GM21723 (cell line): Measurements from ENCODE around the gene VAV2.

Experiments
- ATAC-seq: cut with Tn5 transposase; IDR thresholded peaks from one replicate; pipeline ENCODE4 v1.9.1; 2021; ENCODE audit warnings: mild to moderate bottlenecking, moderate library complexity; ENCODE audit not compliant: unreplicated experiment

VAV2 gene

DNA sequence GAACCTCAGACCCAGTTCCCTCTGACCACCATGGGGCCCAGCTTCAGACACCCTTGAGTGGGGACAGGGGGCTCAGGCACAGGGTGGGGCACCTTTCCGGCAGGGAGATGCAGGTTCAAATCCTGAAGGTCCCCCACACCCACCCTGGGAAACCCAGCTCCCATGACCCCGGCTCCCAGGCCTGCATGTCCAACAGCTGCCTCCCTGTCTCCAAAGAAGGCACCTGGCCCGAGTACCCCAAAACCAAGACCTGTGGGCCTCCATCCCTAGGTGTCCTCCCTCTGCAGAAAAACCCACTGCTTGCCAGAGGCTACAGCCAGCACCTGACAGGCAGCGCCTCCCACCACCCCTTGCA lies 38.5 kb downstream of the VAV2 start:
- no peak for ATAC-seq

DNA sequence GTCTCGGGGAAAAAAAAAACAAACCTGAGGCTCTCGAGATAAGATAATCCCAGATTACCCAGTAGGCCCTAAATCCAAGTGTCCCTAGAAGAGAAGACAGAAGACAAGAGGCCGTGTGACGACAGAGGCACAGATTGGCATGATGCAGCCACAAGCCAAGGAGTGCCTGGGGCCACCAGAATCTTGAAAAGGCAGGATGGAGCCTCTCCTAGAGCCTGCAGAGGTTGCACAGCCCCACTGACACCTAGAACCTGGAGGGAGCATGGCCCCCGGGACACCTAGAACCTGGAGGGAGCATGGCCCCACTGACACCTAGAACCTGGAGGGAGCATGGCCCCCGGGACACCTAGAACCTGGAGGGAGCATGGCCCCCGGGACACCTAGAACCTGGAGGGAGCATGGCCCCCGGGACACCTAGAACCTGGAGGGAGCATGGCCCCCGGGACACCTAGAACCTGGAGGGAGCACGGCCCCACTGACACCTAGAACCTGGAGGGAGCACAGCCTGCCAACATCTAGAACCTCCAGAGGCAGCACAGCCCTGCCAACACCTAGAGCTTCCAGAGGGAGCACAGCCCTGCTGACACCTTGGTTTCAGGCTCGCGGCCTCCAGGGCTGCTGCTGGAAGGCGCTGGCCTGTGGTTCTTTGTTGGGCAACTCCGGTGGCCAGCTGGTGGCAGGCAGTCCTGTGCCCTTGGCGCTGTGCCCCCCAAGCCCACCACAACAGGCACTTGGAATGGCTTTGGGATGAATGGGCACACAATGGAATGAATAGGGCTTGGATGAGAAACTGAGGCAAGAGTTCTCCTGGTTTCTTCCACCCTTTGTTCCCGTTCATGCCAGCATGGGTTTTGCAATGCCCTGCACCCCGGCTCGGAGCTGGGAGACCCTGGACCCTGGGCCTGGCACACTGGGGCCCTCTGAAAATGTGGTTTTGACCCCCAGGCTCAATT lies 39.2 kb downstream of the VAV2 start:
- ATAC-seq: no peak

DNA sequence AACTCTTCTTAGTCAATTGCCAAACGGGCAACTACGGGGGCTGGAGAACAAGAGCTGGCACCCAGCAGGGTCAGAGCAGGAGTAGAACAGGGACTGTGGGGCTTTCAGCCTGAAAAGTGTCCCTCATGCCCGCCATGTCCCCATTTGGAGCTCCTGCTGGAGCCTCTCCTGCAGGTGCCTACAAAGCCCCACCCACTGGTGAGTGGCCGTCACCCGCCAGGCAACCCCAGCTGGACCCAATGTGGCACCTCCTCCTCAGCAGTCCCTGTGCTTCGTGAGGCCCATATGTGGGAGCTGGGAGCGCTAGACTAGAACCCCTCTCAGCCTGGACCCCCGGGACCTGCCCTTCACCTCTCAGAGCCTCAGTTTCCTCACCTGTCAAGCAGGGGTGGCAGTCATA lies 40.9 kb downstream of the VAV2 start:
- ATAC-seq: no peak

DNA sequence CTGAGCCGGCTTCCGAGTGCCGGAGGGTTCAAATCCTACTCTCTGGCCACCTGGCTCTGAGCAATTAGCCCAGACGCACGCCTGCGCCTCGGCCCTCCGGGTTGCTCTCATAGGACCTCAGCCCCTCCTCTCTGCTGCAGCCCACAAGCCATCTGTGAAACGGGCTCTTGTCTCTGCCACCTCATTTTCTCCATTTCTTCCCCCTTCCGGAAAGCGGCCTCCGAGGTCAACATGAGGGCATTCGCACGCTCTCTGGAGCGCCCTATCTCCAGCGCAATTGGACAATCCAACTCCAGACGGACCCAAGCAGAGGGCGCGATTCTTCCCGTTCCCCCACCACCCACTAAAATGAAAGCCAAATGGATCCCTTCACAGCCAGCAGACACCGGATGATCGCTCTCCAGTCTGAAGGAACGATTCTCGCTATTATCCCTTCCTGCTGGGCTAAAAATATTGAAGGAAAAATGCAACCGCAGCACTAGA lies 41.5 kb downstream of the VAV2 start:
- no peak for ATAC-seq

DNA sequence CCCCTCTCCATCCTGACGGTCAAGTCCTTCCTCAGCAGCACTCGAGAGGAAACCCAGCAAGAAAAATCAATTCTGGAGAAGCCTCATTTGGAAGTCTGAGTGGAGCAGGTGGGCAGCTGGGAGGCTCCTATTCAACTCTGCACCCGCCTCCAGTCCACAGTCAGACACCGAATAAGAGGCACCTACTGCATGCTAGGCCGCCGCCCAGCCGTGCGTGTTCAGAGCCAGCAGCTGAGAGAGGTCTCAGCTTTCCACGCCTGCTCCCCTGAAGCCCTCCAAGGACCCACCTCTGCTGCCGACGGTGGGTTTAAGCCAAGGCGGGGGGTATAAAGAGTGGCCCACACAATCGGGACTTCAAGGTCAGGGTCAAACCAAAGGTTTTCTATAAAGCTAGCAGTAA lies 41.9 kb downstream of the VAV2 start:
- ATAC-seq: no peak

DNA sequence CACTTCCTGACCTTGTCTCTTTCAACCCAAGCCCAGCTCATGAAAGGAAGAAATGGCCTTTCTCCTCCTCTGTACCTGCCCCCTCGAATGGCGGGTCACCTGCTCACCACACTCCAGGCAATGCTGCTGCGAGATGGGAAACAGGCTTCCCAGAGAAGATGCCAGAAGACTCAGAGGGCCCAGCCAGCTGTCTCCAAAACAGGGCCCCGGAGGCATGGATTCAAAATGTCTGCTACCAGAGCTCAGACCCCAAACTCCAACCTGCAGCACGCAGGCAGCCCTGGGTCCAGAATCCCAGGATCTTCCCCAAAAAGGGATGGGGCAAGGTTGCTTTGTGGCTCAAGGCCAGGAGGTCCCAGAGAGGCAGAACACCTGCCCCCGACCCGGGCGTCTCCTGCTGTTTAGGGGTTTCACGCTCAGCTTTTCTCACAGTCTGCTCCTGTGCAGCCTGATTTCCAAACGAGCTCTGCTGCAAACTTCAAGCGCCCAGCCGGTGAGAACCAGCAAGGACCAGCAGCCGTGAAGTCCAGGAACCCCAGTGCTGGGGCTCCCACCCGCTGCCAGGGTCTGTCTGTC lies 42.5 kb downstream of the VAV2 start:
- ATAC-seq: no peak

DNA sequence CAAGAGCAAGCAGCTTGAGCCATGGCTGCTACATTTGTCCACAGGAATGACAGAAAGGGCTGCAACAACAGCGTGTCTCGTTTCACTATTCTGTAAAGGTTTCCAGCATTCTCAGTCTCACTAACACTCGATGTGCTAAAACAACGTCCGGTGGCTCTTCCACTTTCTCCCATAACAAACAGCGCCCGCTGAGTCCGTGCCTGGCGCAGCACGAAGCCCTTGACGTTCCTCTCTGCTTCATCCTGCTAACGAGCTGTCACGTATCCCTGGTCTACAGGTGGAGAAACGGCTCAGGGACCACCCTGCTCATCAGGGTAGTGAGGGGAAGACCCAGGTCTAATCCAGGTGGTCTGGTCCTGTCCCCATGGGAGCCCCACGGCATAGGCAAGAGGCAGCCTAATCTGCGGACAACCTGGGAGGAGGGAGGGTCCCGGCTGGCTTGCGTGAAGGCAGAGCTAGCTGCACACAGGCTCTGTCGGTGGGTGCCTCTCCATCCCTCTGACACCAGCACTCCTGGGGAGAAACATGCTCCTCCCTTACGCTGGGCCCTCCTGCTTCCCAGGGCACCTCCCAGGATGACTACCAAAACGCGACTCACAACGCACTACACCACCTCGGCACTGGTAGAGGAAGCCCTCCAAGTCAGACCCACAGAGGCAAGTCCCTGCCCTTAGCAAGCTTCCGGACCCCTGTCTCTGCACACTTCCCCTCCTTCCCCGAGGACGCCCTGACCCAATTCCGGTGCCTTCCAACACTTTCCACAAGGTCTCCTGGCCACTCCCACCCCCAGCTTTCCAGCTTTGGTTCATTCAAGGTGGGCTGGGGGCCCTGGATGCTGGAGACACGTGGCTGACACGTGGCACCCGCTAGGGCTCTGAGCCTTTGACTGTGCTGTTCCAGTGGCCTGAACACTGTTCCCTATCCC lies 43.3 kb downstream of the VAV2 start:
- no peak for ATAC-seq

DNA sequence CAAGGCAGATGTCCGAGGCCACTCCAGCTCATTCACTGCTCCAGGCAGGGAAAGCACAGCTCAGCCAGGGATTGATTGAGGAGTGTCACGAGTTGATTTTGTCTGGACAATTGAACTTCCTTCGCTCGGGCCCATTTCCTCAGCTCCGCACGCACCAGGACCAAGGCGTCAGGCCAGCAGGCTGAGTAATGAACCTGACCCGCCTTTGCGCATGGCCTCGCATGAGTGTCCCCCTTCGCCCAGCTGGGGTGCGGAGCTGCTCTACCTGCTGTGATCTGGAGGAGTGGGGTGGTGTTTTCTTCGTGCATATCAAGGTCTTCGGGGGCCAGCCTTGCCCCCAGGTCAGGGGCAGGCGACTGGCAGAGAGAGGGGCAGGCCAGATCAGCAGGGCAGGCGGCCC lies 44.0 kb downstream of the VAV2 start:
- no peak for ATAC-seq

DNA sequence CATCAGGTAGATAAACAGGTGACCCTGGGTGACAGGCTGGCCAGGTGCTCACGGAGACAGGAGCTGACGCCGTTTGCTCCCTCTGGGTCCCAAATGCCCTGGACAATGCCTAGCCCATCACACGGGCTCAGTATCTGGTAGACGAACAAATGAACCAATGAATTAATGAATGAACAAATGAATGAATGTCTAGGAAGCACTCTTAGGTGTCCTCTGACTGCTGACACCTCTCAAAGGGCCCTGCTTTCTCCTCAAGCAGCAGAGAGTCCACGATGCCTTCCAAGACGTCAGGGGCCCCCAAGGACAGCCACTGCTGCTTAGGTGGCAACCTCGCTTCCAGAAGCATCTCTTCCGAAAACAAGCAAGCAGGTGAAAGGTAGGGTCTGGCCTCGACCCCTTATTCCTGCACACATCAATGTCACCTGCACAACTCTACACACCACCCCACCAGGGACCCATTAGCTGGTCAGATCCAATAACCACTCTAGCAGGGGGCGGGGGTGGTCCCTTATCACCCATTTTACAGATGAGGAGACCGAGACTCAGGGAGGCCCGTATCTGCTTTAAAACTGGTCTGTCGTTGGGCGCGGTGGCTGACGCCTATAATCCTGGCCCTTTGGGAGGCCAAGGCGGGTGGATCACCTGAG lies 45.2 kb downstream of the VAV2 start:
- no peak for ATAC-seq

DNA sequence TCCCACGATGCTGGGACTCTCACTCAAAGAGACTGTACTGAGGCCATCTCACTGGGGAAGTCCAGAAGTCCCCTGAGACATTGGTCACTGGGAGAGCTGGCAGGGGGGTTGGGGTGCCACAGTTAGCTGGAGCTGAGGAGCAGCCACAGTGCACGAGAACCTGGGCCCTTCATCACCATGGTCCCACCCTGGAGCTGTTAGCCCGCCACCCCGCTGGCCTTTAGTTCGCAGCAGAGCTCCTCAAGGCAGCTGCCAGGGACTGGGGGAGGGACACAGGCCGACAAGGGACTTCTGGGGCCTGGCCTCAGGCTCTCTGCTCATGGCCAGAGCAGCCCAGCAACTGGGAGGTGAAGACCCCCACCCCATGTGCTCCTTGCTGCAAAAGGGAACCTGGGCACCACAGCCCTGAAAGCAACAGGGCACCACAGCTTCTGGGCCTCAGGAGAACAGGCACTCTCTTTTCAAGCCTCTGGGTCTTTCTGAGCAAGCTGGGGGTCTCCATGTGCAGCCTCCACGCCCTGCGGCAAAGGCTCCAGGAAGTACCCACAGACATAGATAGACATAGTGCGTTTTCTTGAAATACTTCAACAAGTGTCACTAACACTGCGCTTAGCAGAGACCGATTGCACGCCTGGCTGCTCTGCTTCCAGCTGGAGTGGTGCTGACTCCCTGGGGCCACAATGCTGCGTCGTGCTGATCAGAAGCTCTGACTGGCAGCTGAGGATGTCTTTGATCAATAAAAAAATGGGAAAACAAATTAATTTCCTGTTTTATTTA lies 46.0 kb downstream of the VAV2 start:
- ATAC-seq: peak; percentile 64

DNA sequence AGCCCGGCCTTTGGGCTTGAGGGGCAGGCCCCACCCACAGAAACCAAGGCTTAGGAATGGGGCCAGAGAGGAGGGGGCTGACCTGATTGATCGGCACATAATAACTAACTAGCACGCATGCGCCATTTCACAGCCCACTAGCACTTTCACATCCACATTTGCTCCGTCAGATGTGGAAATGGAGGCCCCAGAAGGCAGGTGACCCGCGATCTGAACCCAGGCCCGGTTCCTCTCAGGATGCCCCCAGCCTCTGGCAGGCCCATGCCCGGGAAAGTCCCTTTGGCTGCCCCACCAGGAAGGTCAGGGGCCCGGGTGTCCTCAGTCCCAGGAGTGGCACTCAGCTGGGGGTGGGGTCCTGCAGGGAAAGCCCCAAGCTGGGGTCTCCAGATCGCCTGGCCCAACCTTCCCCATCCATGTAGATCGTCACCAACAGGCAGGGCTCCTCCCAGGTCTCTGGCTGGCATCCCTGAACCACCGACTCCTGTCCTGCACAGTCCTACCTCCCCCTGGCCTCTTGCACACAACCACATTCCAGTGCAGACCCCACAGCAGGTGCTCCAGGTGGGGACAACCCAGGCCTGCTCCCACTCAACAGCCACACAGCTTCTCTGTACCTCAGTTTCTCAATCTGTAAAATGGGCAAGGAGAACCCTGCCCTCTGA lies 46.7 kb downstream of the VAV2 start:
- ATAC-seq: peak; percentile 47

DNA sequence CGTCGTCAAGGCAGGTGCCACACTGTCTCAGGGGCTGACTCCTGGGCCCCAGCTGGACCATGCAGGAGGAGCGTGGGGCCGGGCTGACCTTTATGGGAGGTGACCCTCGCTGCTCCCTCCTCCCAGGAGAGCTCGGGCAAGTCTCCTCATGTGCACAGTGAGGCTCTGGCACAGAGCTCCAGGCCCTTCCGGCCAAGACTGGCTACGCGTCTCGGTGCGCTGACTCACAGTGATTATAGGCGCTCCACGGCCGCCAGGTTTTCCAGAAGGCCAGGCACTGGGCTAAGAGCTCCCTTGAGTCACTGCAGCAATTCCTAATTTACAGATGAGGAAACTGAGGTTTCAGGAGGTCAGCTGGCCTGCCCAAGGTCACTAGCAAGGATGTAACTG lies 47.4 kb downstream of the VAV2 start:
- ATAC-seq: no peak

DNA sequence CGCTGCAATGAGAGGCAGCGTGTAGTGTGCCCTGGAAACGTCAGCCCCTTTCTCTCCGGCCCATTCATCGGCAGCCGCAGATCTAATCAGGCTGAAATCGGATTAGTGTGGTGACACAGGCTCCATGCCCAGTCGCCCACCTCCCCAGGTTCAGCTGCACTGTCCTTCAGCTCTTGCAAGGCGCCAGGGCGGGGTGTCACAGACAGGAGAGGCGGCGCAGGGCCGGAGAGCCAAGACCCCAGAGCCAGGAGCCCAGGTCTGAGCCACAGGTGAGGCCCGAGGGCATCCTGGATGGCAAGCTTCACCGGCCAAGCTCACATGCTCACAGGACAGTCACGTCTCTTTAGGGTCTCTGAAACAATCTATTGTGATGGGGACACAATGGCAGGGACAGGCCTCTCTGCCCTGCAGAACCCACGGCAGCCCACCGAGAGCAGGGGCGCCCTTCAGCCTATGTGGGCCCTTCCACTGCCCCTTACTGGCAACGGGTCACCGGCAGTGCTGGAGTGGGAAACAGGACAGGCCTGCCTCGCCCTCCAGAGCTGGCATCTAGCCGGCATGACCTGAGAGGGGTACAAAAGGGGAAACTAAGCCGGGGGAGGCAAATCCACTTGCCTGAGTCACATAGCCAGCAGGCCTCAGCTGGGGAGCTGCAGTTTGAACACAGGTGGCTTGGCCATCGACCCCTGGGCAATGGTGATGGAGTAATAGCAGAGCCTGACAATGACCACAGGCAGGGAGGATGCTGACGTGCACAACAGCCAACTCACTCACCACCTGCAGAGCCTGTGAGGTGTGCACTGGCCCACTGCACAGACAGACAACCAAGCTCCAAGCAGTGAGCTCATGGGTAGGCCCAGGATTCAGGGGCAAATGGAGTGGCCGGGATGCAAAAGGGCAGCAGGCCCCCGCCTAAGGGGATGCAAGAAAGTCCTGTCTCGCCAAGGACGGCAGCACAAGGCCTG lies 48.1 kb downstream of the VAV2 start:
- ATAC-seq: no peak

DNA sequence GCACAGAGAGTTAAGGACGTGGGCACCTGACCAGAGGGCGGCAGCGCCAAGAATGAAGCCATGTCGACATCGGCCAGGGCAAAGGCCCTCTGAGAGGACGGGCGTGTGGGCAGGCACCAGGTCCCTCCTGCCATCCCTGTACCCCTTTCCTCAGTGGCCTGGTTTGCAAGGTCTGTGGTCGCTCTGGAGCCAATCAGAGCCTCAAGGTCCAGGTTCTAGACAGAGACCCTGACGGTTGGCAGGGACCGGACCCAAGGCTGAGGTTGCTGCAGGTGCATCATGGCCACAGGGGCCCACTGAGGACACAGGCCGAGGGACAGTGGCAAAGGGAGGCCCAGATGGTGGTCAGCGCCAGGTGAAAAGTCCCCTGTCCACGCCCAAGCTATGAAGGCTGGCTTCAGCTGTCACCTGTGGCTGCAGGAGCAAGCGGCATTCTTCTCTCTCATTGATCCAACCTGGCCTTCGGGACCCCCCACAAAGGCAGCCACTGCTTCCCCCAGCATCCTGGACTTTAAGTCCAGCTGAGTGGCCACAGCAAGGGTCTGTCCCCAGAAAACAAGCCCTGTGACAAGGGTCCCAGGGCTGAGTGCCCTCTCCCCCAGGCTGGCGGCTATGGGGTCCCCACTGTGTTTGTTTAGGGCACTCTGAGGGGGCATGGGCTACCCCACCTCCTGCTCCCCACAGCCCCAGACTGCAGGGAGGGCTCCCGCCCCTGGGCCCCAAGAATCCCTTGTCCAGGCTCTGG lies 48.9 kb downstream of the VAV2 start:
- ATAC-seq: no peak

DNA sequence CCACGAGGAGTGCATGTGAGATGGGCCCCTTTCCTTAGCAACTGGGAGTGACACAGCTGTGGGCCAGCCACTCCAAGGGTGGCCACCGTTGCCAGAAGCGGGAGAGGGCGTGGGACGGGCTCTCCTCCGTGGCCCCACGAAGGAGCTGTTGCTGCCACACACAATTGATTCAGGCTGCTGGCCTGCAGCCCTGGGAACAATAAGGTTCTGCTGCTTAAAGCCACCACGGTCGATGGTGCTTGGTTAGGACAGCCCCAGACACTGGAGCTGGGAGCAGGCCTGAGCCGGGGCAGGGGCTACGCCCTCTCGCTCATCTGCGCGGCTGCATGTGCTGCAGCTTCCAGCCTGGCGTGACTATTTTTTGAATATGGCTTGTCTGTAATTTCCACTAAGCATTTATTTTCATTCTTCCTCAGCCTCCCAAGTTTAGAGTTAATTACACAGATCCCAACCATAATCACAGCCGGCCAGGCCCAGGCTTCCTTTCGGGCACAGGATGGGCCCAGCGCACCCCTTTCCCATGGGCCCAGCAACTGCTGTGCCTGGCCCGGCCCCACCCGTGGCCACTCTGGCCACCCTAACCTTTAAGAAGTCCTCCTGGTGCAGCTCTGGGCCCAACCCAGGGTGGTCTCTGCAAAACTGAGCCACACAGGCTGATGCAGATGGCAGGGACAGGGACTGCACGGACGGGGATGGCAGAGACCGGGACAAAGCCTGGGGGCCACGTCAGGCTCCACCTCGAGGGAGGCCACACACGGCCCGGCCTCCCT lies 49.7 kb downstream of the VAV2 start:
- no peak for ATAC-seq

DNA sequence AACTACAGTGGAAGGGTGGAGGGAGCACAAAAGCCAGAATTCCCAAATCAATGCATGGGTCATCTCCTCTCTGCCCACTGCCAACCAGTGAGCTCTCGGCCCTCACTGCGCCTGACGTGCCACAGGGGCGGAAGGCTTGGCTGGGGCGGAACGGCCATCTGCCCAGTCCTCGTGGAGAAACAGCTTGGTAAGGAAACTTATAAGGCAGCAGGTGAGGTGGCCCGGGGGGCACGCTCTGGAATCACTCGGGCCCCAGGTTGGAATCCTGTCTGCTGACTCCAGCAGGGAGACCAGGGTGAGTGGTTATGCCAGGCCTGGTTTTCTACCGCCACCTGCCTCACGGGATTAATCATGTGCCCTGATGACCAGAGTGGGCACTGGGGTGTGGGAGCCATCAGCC lies 52.3 kb downstream of the VAV2 start:
- ATAC-seq: no peak

DNA sequence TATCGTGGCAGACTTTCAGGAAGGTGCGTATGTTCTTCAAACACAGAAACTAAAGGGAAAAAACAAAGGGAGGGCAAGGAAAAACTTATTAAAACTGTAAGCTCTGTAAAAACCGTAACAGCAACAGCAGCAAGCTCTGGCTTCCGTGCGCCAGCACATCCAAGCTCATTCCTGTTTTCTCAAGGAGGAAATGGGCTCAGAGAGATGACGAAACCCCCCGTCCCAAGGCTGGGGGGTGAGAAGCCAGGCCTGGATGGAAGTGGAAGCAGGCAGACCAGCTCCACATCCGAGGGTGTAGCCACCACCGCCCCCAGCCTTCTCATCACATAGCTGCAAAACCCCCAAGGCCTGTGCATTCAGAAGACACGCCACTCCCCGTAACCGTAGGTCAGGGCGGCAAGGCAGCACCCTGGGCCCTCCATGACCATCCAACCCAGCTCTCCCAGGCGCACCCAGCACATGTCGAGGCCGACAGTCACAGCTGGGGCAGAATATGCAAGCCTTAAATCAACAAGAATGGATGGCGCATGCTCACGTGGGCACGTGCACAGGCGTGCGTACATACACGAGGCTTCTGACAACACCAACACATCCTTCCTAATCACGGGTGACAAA lies 52.8 kb downstream of the VAV2 start:
- ATAC-seq: no peak
